Kidney epithelial cell (primary cell): ENCODE measurements around the gene SZRD1. TPM values are rescaled to one million over a fixed set of nuclear protein-coding genes. Genes with fewer than 3 reads are reported as not detected.

Experiments used
- DNase-seq: peaks from one replicate; pipeline ENCODE4 v3.0.0-alpha.2; 2010; ENCODE audit warnings: low read depth
- H3K27me3 ChIP-seq: 2 replicates; pipeline ENCODE4 v1.6.0; 2011; ENCODE audit warnings: low read length; ENCODE audit not compliant: control insufficient read depth, insufficient read depth
- H3K36me3 ChIP-seq: 2 replicates; pipeline ENCODE4 v1.5.1; 2011; ENCODE audit warnings: low read length; ENCODE audit not compliant: control insufficient read depth, insufficient read depth
- H3K4me3 ChIP-seq: 2 replicates; pipeline ENCODE4 v1.5.1; 2011; ENCODE audit warnings: low read depth, mild to moderate bottlenecking, control low read depth, low read length
- total RNA-seq: library from RNA; depleted of rRNA; stranded (reverse); fragments of >200 nt; gene quantifications from 2 replicates; pipeline ENCODE4 v1.2.3, GENCODE V29; 2015
- TF ChIP-seq, protein P1 (sequence below): IDR thresholded peaks from 2 replicates; pipeline ENCODE4 v1.5.1; 2011; ENCODE audit warnings: mild to moderate bottlenecking, moderate library complexity, low read length, control low read depth, inconsistent platforms; ENCODE audit not compliant: insufficient read depth, poor library complexity, severe bottlenecking

Gene SZRD1
- total RNA-seq, 1 donor from 2014 or later = 96.0 TPM

DNA sequence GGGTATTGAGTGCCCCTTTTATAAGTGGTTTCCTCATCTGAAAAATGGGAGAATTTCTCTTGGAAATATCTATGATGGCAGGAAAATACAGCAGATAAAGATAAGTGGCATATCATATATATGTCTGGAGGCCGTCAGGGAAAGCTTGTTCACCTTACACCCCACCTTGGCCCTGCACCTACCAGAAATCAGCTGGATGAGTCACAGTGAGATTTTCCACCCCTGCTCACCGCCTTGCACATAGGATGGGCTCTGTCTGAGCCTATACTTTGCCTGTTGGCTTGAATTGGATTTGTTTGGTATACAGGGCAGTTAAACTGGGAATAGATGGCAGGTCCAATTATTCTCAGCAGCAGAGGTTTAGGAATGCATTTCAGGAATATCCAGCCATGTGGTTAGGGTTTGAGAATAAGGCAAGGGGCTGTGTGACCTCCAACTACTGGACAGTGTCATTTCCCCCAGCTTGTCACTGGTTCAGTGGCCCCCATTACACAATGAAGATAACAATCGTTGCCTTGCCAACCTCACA is 70.0 kb downstream of the SZRD1 start, which contains the start of gene SPATA21:
TSS of gene SPATA21 (minus strand) at position 479 of the 529 bp plus-strand sequence. CDS start 6,053 bp downstream, outside the sequence.
- no peak for DNase-seq
- Histone ChIP-seq H3K36me3 (no peaks in the 10 kb centered on the region), H3K4me3 (no peak within 1 kb of the TSS), H3K27me3 (no peaks in the 10 kb centered on the region)
- TF ChIP-seq, protein P1, sequence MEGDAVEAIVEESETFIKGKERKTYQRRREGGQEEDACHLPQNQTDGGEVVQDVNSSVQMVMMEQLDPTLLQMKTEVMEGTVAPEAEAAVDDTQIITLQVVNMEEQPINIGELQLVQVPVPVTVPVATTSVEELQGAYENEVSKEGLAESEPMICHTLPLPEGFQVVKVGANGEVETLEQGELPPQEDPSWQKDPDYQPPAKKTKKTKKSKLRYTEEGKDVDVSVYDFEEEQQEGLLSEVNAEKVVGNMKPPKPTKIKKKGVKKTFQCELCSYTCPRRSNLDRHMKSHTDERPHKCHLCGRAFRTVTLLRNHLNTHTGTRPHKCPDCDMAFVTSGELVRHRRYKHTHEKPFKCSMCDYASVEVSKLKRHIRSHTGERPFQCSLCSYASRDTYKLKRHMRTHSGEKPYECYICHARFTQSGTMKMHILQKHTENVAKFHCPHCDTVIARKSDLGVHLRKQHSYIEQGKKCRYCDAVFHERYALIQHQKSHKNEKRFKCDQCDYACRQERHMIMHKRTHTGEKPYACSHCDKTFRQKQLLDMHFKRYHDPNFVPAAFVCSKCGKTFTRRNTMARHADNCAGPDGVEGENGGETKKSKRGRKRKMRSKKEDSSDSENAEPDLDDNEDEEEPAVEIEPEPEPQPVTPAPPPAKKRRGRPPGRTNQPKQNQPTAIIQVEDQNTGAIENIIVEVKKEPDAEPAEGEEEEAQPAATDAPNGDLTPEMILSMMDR = no peak

DNA sequence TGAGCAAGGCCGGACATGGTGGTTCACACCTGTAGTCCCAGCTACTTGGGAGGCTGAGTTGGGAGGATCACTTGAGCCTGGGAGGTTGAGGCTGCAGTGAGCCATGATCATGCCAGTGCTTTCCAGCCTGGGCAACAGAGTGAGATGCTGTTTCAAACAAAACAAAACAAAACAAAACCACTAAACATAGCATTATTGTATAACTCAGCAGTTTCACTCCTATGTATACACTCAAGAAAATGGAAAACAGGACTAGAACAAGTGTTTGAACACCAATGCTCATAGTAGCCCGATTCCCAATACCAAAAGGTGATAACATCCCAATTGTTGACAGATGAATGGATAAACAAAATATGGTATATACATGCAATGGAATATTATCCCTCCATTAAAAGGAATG is 71.5 kb downstream of the SZRD1 start:
- Histone ChIP-seq H3K36me3 (no peaks in the 10 kb centered on the region), H3K27me3 (no peaks in the 10 kb centered on the region), H3K4me3 (no peak overlapping the region)
- TF ChIP-seq, protein P1 = no peak
- no peak for DNase-seq

DNA sequence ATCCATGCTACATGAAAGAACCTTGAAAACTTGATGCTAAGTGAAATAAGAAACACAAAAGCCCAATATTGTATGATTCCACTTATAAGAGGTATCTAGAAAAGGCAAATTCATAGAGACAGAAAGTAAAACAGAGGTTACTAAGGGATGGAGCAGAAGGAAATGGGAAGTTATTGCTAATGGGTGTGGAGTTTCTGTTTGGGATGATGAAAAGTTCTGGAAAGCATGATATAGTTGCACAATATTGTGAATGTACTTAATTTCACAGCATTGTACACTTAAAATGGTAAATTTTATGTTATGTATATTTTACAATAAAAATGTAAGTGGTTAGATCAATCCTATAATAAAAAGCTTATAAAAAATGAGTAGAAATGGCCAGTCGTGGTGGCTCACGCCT is 71.9 kb downstream of the SZRD1 start:
- H3K27me3 ChIP-seq = no peaks in the 10 kb centered on the region
- peaks cover under 1% of the 10 kb centered on the region for H3K36me3 ChIP-seq
- DNase-seq = no peak
- TF ChIP-seq, protein P1 = no peak
- H3K4me3 ChIP-seq = no peak overlapping the region

DNA sequence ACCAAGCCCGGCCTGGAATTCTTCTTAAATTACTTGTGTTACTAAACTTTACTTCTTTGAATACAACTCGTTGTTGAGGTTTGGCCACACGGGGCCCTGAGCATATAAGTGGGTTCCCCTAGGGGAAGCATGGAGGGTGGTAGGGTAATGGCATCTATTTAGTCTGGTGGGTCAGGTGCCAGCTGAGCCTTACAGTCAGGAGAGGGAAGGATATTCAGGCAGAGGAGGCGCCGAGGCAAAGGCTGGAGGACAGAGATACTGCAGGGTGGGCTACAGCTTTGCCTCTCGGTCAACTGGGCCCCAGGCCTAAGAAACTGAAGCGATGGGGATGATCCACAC is 73.1 kb downstream of the SZRD1 start:
- H3K27me3 ChIP-seq = no peaks in the 10 kb centered on the region
- H3K4me3 ChIP-seq = peak overlapping the region; percentile 97
- H3K36me3 ChIP-seq = peaks cover 3% of the 10 kb centered on the region
- no peak for DNase-seq
- TF ChIP-seq, protein P1 = no peak

DNA sequence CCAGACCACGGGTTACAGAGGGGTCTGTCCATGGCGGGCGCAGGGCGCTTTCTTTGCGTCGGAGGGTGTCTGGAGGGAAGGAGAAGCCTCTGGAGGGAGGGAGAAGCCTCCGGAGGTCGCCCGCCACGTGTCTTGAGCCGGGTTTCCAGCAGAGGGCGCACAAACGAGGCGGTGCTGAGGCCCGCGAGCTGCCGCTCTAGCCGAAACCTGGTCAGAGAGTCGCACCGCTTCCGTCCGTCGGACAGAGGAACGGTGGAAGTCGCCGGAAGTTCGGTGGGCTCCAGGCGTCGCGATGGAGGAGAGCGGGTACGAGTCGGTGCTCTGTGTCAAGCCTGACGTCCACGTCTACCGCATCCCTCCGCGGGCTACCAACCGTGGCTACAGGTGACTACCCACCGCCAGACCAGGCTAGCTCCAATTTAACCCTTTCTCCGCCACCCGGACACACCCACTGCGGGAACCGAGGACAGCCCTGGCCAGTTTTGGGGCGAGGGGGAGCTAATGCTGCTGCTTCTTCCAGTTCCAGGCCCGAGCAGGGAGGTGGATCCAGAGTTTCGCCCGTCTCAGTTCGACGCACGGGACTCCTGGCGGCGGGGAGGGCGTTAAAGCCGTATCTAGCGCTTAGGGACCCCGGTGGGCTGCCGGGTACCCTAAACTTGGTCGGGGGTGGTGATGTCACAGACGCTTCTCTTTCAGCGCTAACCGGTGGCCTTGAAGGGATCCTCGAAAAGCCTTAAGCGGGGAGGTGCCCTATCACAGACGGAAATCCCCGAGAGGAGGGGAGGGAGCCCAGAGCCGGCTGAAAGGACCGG is 73.6 kb downstream of the SZRD1 start, which contains the start of gene NECAP2:
TSS of gene NECAP2 (plus strand) at position 255 of the 812 bp plus-strand sequence. CDS start at position 293, 38 bp downstream.
- Histone ChIP-seq H3K36me3 (peaks cover 3% of the 10 kb centered on the region), H3K4me3 (peak within 1 kb of the TSS; percentile 97), H3K27me3 (no peaks in the 10 kb centered on the region)
- TF ChIP-seq, protein P1 = peak; percentile 95
- peak; percentile 67 for DNase-seq
